HepG2 (cell line): ENCODE data around the gene HMG20B. TPM values are rescaled to one million over a fixed set of nuclear protein-coding genes. Genes with fewer than 3 reads are reported as not detected.
"Not testable (repeated sequence)": the region's sequence is repeated elsewhere in the genome, so short reads cannot be mapped to it uniquely, and the experiment has no call there.

Source experiments
- ATAC-seq: fragments of 200-7000 bp; cut with Tn5 transposase; 3 replicates; pipeline ENCODE4 v1.9.1; 2020; ENCODE audit warnings: mild to moderate bottlenecking, moderate library complexity
- BruUV-seq: library from RNA; stranded (reverse); fragments of 400-500 nt; replicated peaks from 2 replicates; lab custom pipeline; 2021; lab: Mats Ljungman, UMichigan
- CTCF ChIA-PET: fragments of 300-600 bp; formaldehyde crosslinking; extraction: SDS; loops from one replicate; lab custom pipeline; 2021; ENCODE audit warnings: low total read pairs, inconsistent platforms, low intra/inter-chr PET ratio; lab: Yijun Ruan, JAX
- POLR2A ChIA-PET: fragments of 350-600 bp; sonication (Branson Sonifier 250); formaldehyde crosslinking; loops from one replicate; lab custom pipeline; 2020; ENCODE audit warnings: antibody characterized with exemption, inconsistent platforms; lab: Yijun Ruan, JAX
- DNase-seq: peaks from one replicate; pipeline ENCODE4 v3.0.0-alpha.2; 2015; ENCODE audit warnings: low spot score
- FAIRE-seq: peaks from 3 replicates; lab custom pipeline; 2011; peaks lifted over from hg19 to GRCh38; lab: Jason Lieb, UNC
- H2AFZ ChIP-seq: one replicate; pipeline ENCODE4 v1.6.1; 2011; ENCODE audit warnings: low read length, inconsistent platforms
- H3K27ac ChIP-seq: fragments of 300-600 bp; 3 replicates; pipeline ENCODE4 v1.8.0; 2011; ENCODE audit warnings: mixed run types, mild to moderate bottlenecking, mixed read lengths, low read length, inconsistent platforms; ENCODE audit not compliant: insufficient read depth; ENCODE audit errors: extremely low read length
- H3K27me3 ChIP-seq, 2 experiments: fragments of 200-600 bp in 1 of 2; 2 replicates in 1 of 2; 3 replicates in 1 of 2; pipeline versions ENCODE4 v1.6.0 to v1.8.0; 2011; ENCODE audit warnings: low read length in 2 of 2, mild to moderate bottlenecking in 2 of 2, moderate library complexity in 2 of 2, inconsistent platforms in 1 of 2; ENCODE audit not compliant: insufficient read depth in 2 of 2, control insufficient read depth in 1 of 2
- H3K36me3 ChIP-seq, 2 experiments: fragments of 200-600 bp in 1 of 2; replicated peaks in 1 of 2; 2 replicates in 1 of 2; 3 replicates in 1 of 2; pipeline versions ENCODE4 v1.5.1 to v1.8.0; 2011; ENCODE audit warnings: low read length in 2 of 2, inconsistent platforms in 1 of 2; ENCODE audit not compliant: insufficient read depth in 2 of 2, control insufficient read depth in 1 of 2
- H3K4me1 ChIP-seq: 2 replicates; pipeline ENCODE4 v1.5.1; 2012; ENCODE audit warnings: low read length, inconsistent platforms; ENCODE audit not compliant: insufficient read depth
- H3K4me2 ChIP-seq: 2 replicates; pipeline ENCODE4 v1.6.0; 2011; ENCODE audit warnings: low read depth, low read length, inconsistent platforms
- H3K4me3 ChIP-seq, 3 experiments: fragments of 200-600 bp in 1 of 3; sonication (generic), shearing (Covaris generic) in 1 of 3; replicated peaks in 1 of 3; 2 replicates each; pipeline ENCODE4 v1.5.1; 2011 to 2016; ENCODE audit warnings: low read length in 3 of 3, inconsistent platforms in 2 of 3, low read depth in 2 of 3, mild to moderate bottlenecking in 2 of 3, control low read depth in 1 of 3, mixed read lengths in 1 of 3; ENCODE audit not compliant: insufficient read depth in 1 of 3
- H3K79me2 ChIP-seq: one replicate; pipeline ENCODE4 v1.6.1; 2011; ENCODE audit warnings: low read length, inconsistent platforms; ENCODE audit not compliant: insufficient read depth
- H3K9ac ChIP-seq: 2 replicates; pipeline ENCODE4 v1.6.0; 2011; ENCODE audit warnings: mild to moderate bottlenecking, low read depth, low read length, inconsistent platforms; ENCODE audit not compliant: insufficient read depth
- H3K9me3 ChIP-seq: 2 replicates; pipeline ENCODE4 v1.5.1; 2012; ENCODE audit warnings: mild to moderate bottlenecking, low read length
- H4K20me1 ChIP-seq: 2 replicates; pipeline ENCODE4 v1.6.0; 2011; ENCODE audit warnings: inconsistent platforms, mild to moderate bottlenecking, low read length, moderate library complexity; ENCODE audit not compliant: insufficient read depth
- HNRNPLL ChIP-seq: fragments of 200-400 bp; formaldehyde crosslinking; IDR thresholded peaks from 2 replicates; pipeline ENCODE4 v1.6.1; 2017; ENCODE audit warnings: mild to moderate bottlenecking, low read depth, low read length; ENCODE audit not compliant: poor library complexity, severe bottlenecking
- SP4 ChIP-seq: sonication (generic); formaldehyde crosslinking; IDR thresholded peaks from 2 replicates; pipeline ENCODE4 v1.8.1; 2023; ENCODE audit warnings: mild to moderate bottlenecking, missing genetic modification reagents
- ZNF121 ChIP-seq: sonication (generic); formaldehyde crosslinking; IDR thresholded peaks from 2 replicates; pipeline ENCODE4 v1.5.0; 2020; ENCODE audit warnings: mild to moderate bottlenecking, missing genetic modification reagents
- ZNF329 ChIP-seq: sonication (generic); formaldehyde crosslinking; IDR thresholded peaks from 2 replicates; pipeline ENCODE4 v1.9.0; 2021; ENCODE audit warnings: low read depth, mild to moderate bottlenecking, missing genetic modification reagents
- ZNF441 ChIP-seq: sonication (generic); formaldehyde crosslinking; IDR thresholded peaks from 2 replicates; pipeline ENCODE4 v1.7.0; 2021; ENCODE audit warnings: missing genetic modification reagents, borderline replicate concordance
- ZNF501 ChIP-seq: sonication (generic); formaldehyde crosslinking; IDR thresholded peaks from 2 replicates; pipeline ENCODE4 v1.5.1; 2020; ENCODE audit warnings: mild to moderate bottlenecking, moderate library complexity, missing genetic modification reagents
- WGBS: methylation state at CpG from one replicate; pipeline ENCODE4 v1.1.6; 2017; ENCODE audit warnings: low lambda C conversion rate; 5-methylcytosine and 5-hydroxymethylcytosine counted together
- in situ Hi-C: cut with HindIII; loops from 2 replicates; pipeline ENCODE4 v1.10.0; 2017; ENCODE audit warnings: low pct_unique_long_range_greater_than_20kb; ENCODE audit not compliant: extremely low pct_ligation_motif_present
- intact Hi-C: fragments of 100-400 bp; cut with micrococcal nuclease; formaldehyde crosslinking; loops from one replicate; pipeline ENCODE4 v1.10.0; 2022; ENCODE audit not compliant: unreplicated experiment
- polyA plus RNA-seq, 8 experiments: library from polyadenylated mRNA; depleted of rRNA in 3 of 8; stranded (reverse) in 7 of 8; unstranded in 1 of 8; fragments of >200 nt; fragmentation: Illumina TruSeq in 4 of 8; extraction: Trizol in 4 of 8; gene quantifications; 2 replicates each; pipeline versions ENCODE4 v1.2.1 to v1.2.3, GENCODE V29; 2011 to 2016; ENCODE audit warnings: low read depth in 4 of 8, missing spikeins in 1 of 8, mixed read lengths in 1 of 8; ENCODE audit not compliant: insufficient read depth in 1 of 8
- total RNA-seq, 5 experiments: library from RNA; depleted of rRNA; stranded (reverse); fragments of >200 nt; fragmentation: Illumina TruSeq; extraction: Trizol; gene quantifications; 2 replicates each; pipeline ENCODE4 v1.2.3, GENCODE V29; 2016; ENCODE audit warnings: low read depth in 1 of 5

HMG20B gene
- total and polyA plus RNA-seq, 2 of the 13 experiments (the other 11 are each of a cell fraction or from before 2014, with no cell fraction given): 23.9 to 29.2 TPM

GRCh38 chr19:3584036-3584802, 11.5 kb downstream of the HMG20B start:
- H3K4me2 ChIP-seq, in situ Hi-C loops, H4K20me1 ChIP-seq, CTCF ChIA-PET, BruUV-seq, FAIRE-seq, H3K9ac ChIP-seq, DNase-seq, ATAC-seq, H2AFZ ChIP-seq, H3K27ac ChIP-seq, intact Hi-C loops, H3K79me2 ChIP-seq, H3K9me3 ChIP-seq, H3K4me3 ChIP-seq, POLR2A ChIA-PET, H3K36me3 ChIP-seq: not testable (repeated sequence)
- WGBS: 52% methylated on average over 15 of the region's 15 CpGs
- Histone ChIP-seq H3K4me1 (peaks cover 13% of the 10 kb centered on the region; the same call in 1 of the 2 replicates), H3K27me3 (peaks cover 2 to 21% of the 10 kb centered on the region in 2 experiments; a peak in 3 of 5 replicates)
- peak; percentile 92; the same call in 1 of the 2 replicates for TF ChIP-seq ZNF441 (CRISPR knock-in tag)
- TF ChIP-seq ZNF121 (CRISPR knock-in tag): peak; percentile 25; the same call in 1 of the 2 replicates

GRCh38 chr19:3585301-3586126, 12.8 kb downstream of the HMG20B start, which contains the start of gene GIPC3:
Gene GIPC3, plus strand, starts transcription at chr19:3585478. Its CDS starts 120 bp downstream, at chr19:3585598.
- H2AFZ ChIP-seq: no peak within 1 kb of the TSS
- ChIA-PET CTCF (interaction anchor here (1.4 kb wide), 1 partner anchor 40 kb away, joined by 5 read pairs; no protein-coding TSS in a partner anchor), POLR2A (no interaction called here)
- H3K9me3 ChIP-seq: no peaks in the 10 kb centered on the region
- H3K4me1 ChIP-seq: 0 out of 2 replicates have a peak, but pooled peaks cover under 1% of the 10 kb centered on the region
- no peaks in the 10 kb centered on the region for H3K79me2 ChIP-seq
- no peak within 1 kb of the TSS for H3K27ac ChIP-seq
- no peaks in the 10 kb centered on the region for H3K36me3 ChIP-seq
- no CpG with 5 or more reads among the region's 84 CpGs for WGBS
- H4K20me1 ChIP-seq: no peaks in the 10 kb centered on the region
- ATAC-seq: no peak
- in situ Hi-C loops: no loop called here
- H3K4me3 ChIP-seq: peak within 1 kb of the TSS in 1 of 3 experiments; percentile 45; a peak in 1 of 6 replicates
- TF ChIP-seq HNRNPLL (peak; percentile 44), SP4 (CRISPR knock-in tag) (no peak), ZNF329 (peak; percentile 91; the same call in 1 of the 2 replicates), ZNF501 (CRISPR knock-in tag) (0 out of 2 replicates have a peak, but pooled peaks have one; percentile 29)
- H3K9ac ChIP-seq: no peak within 1 kb of the TSS
- FAIRE-seq: no peak
- no TSS peak for BruUV-seq
- intact Hi-C loops: no loop called here
- H3K27me3 ChIP-seq: peaks cover 2 to 23% of the 10 kb centered on the region in 2 experiments; a peak in 4 of 5 replicates
- no peak for DNase-seq
- peak within 1 kb of the TSS; percentile 51; the same call in 1 of the 2 replicates for H3K4me2 ChIP-seq
